HuH-7.5 (cell line): ENCODE results near the gene FANCL.
"Not testable (repeated sequence)": the region's sequence is repeated elsewhere in the genome, so short reads cannot be mapped to it uniquely, and the experiment has no call there.

Experiments used
- DNase-seq: peaks from one replicate; pipeline ENCODE4 v3.0.0; 2011; ENCODE audit warnings: low spot score

The FANCL gene

GRCh38 chr2:58204195-58204959 is 36.7 kb downstream of the FANCL start:
- DNase-seq = peak; percentile 4

DNA sequence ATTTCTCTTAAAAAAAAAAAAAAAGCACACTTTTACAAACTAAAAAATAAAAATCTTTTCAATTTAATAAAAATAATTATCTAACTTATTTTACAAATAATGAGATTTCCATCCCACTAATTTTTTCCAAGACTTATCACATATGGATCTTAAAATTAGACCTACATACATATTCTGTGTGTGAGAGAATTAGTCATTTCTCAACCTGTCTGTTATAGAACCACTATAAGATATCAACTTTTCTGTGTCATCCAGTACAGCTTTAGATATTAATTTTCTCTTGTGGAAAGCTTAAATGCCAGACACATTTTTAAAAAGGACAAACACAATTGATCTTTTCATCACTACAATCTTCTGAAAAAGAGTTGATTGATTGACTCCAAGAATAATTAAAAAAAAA is 38.1 kb downstream of the FANCL start:
- no peak for DNase-seq

DNA sequence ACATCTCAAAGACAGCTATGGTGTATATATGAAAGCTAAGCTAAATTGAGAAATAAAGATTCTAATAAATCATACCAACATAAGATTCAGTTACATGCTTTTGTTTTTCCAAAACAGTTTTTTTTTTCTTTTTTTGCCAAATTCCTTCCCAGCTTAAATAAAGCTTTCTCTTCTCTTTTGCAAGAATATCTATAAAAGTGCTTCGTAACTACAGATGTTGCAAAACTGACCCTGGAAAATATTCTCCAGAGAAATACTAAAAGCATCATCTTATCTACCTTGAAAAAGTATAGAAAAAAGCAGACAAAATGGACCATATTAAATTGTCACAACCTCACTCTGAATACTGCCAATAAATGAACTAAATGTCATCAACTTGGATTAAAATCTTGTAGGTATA is 38.7 kb downstream of the FANCL start:
- DNase-seq = no peak

DNA sequence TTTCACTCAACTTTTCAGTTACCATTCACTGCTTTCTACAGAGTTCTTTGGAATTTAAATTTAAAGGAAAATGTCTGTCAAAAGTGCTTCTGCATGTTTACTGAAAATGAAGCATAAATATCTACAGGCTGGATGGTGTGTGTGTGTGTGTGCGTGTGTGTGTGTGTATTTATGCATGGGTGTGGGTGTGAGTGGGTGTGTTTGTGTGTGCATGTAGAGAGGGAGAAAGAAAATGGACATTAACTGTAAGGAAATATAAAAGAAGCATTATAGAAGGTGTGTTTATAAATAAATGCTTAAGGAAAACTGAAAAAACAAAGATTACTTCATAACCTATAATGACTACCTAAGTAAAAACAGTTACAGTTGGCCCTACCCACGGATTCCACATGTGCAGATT is 43.2 kb downstream of the FANCL start:
- no peak for DNase-seq

GRCh38 chr2:58195662-58196061 is 45.5 kb downstream of the FANCL start:
- DNase-seq = no peak

DNA sequence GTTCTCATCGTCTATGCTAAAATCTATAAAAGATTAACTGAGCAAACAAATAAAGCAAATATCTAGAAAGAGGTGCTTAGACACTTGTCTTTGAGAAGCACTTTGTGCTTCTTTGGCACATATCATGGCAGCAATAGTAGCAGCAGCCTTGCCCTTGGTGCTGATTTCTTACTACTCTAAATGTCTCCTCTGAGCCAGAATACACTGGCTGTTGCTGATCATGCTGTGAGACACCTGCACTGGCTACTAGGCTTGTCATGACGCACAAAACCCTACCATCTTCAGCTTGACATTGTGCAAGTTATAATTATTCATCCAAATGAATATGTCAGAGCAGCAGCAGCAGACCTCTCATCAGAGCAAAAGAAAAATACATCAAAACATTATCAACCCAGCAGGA is 46.7 kb downstream of the FANCL start:
- no peak for DNase-seq

- DNase-seq = not testable (repeated sequence)
Observed at GRCh38 chr2:58187022-58187421, 54.1 kb downstream of the FANCL start.

- DNase-seq = no peak
Observed at GRCh38 chr2:58186501-58186900, 54.6 kb downstream of the FANCL start.

GRCh38 chr2:58182527-58182926 is 58.6 kb downstream of the FANCL start:
- DNase-seq = no peak

- no peak for DNase-seq
Observed at GRCh38 chr2:58180635-58181034, 60.5 kb downstream of the FANCL start.

GRCh38 chr2:58180175-58180574 is 61.0 kb downstream of the FANCL start:
- not testable (repeated sequence) for DNase-seq

DNA sequence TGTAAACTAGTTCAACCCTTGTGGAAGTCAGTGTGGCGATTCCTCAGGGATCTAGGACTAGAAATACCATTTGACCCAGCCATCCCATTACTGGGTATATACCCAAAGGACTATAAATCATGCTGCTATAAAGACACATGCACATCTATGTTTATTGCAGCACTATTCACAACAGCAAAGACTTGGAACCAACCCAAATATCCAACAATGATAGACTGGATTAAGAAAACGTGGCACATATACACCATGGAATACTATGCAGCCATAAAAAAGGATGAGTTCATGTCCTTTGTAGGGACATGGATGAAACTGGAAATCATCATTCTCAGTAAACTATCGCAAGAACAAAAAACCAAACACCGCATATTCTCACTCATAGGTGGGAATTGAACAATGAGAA is 63.9 kb downstream of the FANCL start:
- not testable (repeated sequence) for DNase-seq

- DNase-seq = not testable (repeated sequence)
Observed at GRCh38 chr2:58171831-58172230, 69.3 kb downstream of the FANCL start.

- DNase-seq = not testable (repeated sequence)
Observed at GRCh38 chr2:58170334-58170933, 70.7 kb downstream of the FANCL start.

- DNase-seq = not testable (repeated sequence)
Observed at GRCh38 chr2:58169845-58170244, 71.3 kb downstream of the FANCL start.

DNA sequence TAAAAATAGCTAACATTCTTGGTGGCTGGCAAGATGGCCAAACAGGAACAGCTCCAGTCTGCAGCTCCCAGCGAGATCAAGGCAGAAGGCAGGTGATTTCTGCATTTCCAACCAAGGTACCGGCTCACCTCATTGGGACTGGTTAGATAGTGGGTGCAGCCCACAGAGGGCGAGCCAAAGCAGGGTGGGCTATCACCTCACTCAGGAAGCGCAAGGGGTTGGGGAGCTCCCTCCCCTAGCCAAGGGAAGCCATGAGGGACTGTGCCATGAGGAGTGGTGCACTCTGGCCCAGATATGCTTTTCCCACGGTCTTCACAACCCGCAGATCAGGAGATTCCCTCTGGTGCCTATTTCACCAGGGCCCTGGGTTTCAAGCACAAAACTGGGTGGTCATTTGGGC is 73.0 kb downstream of the FANCL start:
- DNase-seq = not testable (repeated sequence)

GRCh38 chr2:58163913-58164312 is 77.2 kb downstream of the FANCL start:
- DNase-seq = no peak

DNA sequence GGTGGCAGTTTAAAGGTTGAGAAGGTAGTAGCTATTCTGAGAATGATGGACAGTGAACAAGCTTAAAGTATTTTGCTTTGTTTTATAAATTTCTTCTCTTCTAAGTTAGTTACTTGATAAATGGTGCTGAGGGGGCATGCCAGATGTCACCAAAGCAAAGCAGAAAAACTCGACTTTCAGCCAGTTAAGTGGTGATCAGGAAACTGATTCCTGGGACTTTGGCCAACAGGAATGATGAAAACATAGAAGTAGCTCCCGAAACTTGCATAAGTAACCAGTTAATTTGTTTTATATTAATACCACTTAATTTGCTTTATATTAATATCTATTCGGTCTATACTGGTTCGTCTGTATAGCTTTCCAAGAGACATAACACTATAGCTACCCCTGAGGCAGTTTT is 82.6 kb downstream of the FANCL start:
- DNase-seq = no peak

DNA sequence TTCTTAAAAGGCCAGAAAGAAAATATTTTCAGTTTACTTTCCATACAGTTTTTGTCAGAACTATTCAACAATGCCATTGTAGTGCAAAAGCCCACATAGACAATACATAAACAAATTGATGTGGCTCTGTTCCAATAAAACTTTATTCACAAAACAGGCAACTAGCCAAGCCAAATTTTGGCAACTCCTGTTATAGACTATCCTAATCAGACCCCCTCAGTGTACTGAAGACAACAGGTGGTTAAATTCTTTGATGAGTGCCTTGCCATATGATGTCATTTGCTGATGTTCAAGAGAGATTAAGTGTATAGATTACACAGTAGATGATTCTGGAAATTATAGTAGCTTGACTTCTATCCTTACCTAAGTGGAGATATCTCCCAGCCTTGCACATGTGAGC is 83.4 kb downstream of the FANCL start:
- no peak for DNase-seq

GRCh38 chr2:58156780-58157179 is 84.3 kb downstream of the FANCL start:
- DNase-seq = no peak

DNA sequence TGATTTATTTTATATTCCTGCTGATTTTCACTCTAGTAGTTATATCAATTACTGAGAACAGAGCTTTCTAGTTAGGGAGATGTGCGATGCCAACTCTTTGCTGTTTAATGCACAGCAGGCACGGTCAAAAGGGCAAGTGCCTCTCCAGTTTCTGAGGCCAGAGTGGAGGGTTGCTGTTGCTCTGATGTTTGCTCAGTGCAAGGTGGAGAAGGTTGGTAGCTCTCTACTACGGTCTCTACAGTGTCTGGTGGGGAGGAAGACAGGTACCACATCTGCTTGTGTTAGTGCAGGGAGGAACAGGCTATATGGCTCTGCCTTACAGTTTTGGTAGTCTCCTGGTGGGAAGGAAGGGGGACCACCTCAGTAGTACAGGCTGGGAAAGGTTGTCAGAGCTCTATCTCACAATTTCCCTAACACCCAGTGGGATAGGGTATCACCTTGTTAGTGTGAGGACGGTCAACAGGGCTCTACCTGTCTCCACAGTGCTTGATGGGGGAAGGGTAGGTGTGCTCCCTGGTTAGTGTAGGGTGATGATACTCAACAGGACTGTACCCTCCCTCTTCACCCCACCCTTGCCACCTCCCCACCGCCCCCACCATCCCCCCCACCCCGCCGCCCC is 85.9 kb downstream of the FANCL start:
- DNase-seq = no peak

- no peak for DNase-seq
Observed at GRCh38 chr2:58146707-58147106, 94.4 kb downstream of the FANCL start.

- DNase-seq = not testable (repeated sequence)
Observed at GRCh38 chr2:58145769-58146168, 95.4 kb downstream of the FANCL start.
